Activated B cell treated with CpG ODN at 0.5 μM for 24 hours (primary cell): ENCODE results near the gene OMD. TPM values are rescaled to one million over a fixed set of nuclear protein-coding genes. Genes with fewer than 3 reads are reported as not detected.

ENCODE experiments used
- ATAC-seq: fragments of 200-7000 bp; cut with Tn5 transposase; one replicate; pipeline ENCODE4 v1.10.0; 2021; ENCODE audit warnings: low read depth, mild to moderate bottlenecking, moderate library complexity
- CTCF ChIA-PET: fragments of 350-600 bp; sonication (Branson Sonifier 250); formaldehyde crosslinking; loops from one replicate; lab custom pipeline; 2021; ENCODE audit warnings: antibody characterized with exemption; lab: Charles Lee
- POLR2A ChIA-PET: fragments of 350-600 bp; sonication (Branson Sonifier 250); formaldehyde crosslinking; loops from one replicate; lab custom pipeline; 2021; ENCODE audit warnings: antibody characterized with exemption; lab: Charles Lee
- DNase-seq: peaks from one replicate; pipeline ENCODE4 v3.0.0; 2022
- H3K27ac Mint-ChIP-seq: one replicate; pipeline ENCODE4 v1.8.0; 2020; ENCODE audit warnings: mixed read lengths
- H3K27me3 Mint-ChIP-seq: one replicate; pipeline ENCODE4 v1.8.0; 2021; ENCODE audit warnings: mixed read lengths
- H3K36me3 Mint-ChIP-seq: one replicate; pipeline ENCODE4 v1.8.0; 2021; ENCODE audit warnings: low read depth, mixed read lengths
- H3K4me1 Mint-ChIP-seq: one replicate; pipeline ENCODE4 v1.8.0; 2021; ENCODE audit warnings: mixed read lengths
- H3K4me3 Mint-ChIP-seq: one replicate; pipeline ENCODE4 v1.8.0; 2020; ENCODE audit warnings: mild to moderate bottlenecking, mixed read lengths
- H3K9me3 Mint-ChIP-seq: one replicate; pipeline ENCODE4 v1.8.0; 2020; ENCODE audit warnings: mixed read lengths
- intact Hi-C: fragments of 100-400 bp; cut with micrococcal nuclease; formaldehyde crosslinking; loops from one replicate; pipeline ENCODE4 v1.15.1; 2024
- total RNA-seq: library from RNA; stranded (reverse); gene quantifications from 2 replicates; pipeline ENCODE4 v1.2.3, GENCODE V29; 2022
- TF ChIP-seq, protein P1 (sequence below): fragments of 200-600 bp; IDR thresholded peaks from one replicate; pipeline ENCODE4 v1.8.0; 2022; ENCODE audit warnings: antibody characterized with exemption, mild to moderate bottlenecking

The OMD gene
- total RNA-seq, 1 donor from 2014 or later, result not detected

DNA sequence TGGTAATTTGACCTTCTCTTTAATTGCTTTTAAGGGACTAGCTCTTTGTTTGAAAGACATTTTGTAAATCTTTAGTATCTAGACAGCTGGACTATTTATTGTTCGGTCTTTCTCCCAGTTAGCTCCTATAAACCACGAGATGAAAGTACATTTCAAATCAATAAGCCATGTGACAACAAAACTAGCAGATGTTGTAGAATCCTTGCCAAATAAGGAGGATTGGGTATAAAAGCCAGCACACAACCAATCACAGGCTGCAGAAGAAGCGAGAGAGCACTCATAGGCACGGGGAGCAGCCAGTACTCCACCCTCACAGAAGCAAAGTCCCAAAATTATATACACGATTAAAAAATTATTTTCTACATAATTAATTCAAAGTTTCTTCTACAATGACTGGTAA is 8.1 kb upstream of the OMD start:
- H3K4me3 Mint-ChIP-seq, result no peak overlapping the region
- H3K27ac Mint-ChIP-seq, result no peak overlapping the region
- H3K9me3 Mint-ChIP-seq, result no peaks in the 10 kb centered on the region
- H3K27me3 Mint-ChIP-seq, result no peaks in the 10 kb centered on the region
- ATAC-seq, result no peak
- POLR2A ChIA-PET, result no interaction called here
- intact Hi-C loops, result loop anchor here (5.0 kb wide), 1 partner anchor 35 kb away; no protein-coding TSS in a partner anchor
- no peaks in the 10 kb centered on the region for H3K4me1 Mint-ChIP-seq
- no peak for DNase-seq
- no peaks in the 10 kb centered on the region for H3K36me3 Mint-ChIP-seq
- TF ChIP-seq, protein P1, sequence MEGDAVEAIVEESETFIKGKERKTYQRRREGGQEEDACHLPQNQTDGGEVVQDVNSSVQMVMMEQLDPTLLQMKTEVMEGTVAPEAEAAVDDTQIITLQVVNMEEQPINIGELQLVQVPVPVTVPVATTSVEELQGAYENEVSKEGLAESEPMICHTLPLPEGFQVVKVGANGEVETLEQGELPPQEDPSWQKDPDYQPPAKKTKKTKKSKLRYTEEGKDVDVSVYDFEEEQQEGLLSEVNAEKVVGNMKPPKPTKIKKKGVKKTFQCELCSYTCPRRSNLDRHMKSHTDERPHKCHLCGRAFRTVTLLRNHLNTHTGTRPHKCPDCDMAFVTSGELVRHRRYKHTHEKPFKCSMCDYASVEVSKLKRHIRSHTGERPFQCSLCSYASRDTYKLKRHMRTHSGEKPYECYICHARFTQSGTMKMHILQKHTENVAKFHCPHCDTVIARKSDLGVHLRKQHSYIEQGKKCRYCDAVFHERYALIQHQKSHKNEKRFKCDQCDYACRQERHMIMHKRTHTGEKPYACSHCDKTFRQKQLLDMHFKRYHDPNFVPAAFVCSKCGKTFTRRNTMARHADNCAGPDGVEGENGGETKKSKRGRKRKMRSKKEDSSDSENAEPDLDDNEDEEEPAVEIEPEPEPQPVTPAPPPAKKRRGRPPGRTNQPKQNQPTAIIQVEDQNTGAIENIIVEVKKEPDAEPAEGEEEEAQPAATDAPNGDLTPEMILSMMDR, result no peak
- CTCF ChIA-PET, result no interaction called here

DNA sequence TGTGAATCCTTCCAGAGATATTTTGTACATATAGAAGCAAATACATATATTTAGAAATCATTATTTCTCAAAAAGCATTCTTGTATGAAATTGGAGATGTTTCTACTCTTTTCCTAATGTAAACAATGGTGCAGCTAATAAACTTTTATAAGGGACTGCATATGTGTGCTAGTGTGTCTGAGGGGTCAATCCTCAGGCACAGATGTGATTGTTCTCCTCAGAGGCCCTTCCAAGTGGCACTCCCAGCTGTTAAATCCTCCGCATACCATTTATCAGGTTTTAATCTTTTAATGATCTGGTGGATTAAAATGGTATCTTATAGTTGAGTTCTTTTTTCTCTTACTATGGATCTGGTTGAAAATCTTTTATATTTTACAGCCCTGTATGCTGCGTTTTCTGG is 5.6 kb upstream of the OMD start:
- ATAC-seq, result no peak
- Mint-ChIP-seq H3K4me3 (no peak overlapping the region), H3K9me3 (no peaks in the 10 kb centered on the region), H3K36me3 (no peaks in the 10 kb centered on the region), H3K27me3 (no peaks in the 10 kb centered on the region), H3K4me1 (no peaks in the 10 kb centered on the region), H3K27ac (no peak overlapping the region)
- ChIA-PET POLR2A (no interaction called here), CTCF (no interaction called here)
- DNase-seq, result no peak
- TF ChIP-seq, protein P1, result no peak
- intact Hi-C loops, result loop anchor here (5.0 kb wide), 1 partner anchor 33 kb away; no protein-coding TSS in a partner anchor

DNA sequence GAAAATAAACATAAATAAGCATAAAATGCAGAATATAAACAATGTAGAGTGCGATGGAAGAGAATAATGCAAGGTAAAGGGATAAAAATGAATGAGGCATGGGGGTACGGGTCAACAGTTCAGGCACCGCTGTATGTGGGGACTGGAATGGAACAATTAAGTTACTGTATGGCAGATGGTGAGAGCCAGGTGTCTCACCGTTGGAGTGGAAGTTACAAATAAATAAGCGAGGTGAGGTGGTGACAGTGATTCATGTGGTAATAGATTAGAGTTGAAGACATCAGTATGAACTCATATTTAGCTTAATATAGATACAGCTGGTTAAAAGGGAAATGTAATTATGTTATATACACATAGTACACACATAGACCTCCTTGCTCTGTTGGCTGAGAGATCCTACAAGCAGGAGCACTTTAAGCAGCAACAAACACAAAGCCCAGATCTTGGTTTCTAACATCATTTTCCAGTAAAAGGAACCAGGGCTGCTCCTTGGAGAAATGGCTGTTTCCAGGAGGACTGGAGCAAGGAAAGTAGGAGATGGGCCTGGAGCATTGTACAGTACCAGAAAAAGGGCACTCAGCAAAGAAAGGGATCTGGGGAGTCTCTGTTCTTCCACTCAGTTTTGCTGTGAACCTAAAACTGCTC is 2.4 kb upstream of the OMD start:
- DNase-seq, result no peak
- POLR2A ChIA-PET, result no interaction called here
- H3K4me1 Mint-ChIP-seq, result no peaks in the 10 kb centered on the region
- H3K27me3 Mint-ChIP-seq, result no peaks in the 10 kb centered on the region
- CTCF ChIA-PET, result no interaction called here
- no peaks in the 10 kb centered on the region for H3K9me3 Mint-ChIP-seq
- H3K4me3 Mint-ChIP-seq, result no peak overlapping the region
- no peak for ATAC-seq
- intact Hi-C loops, result no loop called here
- H3K27ac Mint-ChIP-seq, result no peak overlapping the region
- no peaks in the 10 kb centered on the region for H3K36me3 Mint-ChIP-seq
- TF ChIP-seq, protein P1, result no peak

DNA sequence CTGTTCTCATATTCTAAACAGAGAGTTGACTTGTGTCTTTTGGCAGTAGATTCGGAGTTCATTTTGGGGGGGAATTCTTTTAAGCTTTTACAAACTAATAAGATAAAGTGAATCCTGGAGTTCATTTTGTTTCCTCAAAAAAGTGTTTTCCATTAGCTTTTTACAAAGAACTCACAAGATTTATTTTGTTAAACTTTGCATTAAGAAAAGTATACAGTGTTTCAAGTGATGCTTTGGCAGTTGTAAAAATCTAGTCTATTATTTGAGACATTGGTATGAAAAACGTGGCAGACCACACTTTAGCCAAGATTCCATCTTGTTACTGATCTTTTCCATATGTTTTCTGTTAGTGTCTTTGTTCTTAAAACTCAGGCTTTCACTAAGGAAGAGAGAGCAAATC is 1.2 kb upstream of the OMD start:
- CTCF ChIA-PET, result no interaction called here
- TF ChIP-seq, protein P1, result no peak
- H3K4me1 Mint-ChIP-seq, result no peaks in the 10 kb centered on the region
- POLR2A ChIA-PET, result no interaction called here
- H3K27me3 Mint-ChIP-seq, result no peaks in the 10 kb centered on the region
- no peak for ATAC-seq
- intact Hi-C loops, result no loop called here
- H3K36me3 Mint-ChIP-seq, result no peaks in the 10 kb centered on the region
- DNase-seq, result no peak
- H3K9me3 Mint-ChIP-seq, result no peaks in the 10 kb centered on the region
- no peak overlapping the region for H3K27ac Mint-ChIP-seq
- H3K4me3 Mint-ChIP-seq, result no peak overlapping the region

DNA sequence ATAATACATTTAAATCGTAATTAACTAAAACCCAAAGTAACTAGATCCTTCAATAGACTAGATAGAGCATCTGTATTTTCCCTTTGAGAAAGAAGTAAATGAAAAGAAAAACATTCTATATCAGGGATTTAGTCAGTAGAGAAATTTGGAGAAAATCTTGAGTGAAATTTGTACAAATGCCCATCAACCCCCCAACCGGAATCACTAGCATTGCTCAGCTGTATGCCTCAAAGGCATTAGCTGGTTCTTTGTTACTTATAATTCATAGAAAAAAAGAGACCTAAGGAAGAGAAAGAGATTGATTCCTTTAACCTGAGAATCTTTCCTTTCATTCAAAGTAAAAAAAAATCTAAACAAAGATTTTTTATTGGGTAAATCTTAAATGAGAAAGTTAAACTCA is 659 bp downstream of the OMD start:
- Mint-ChIP-seq H3K9me3 (no peaks in the 10 kb centered on the region), H3K4me3 (no peak overlapping the region), H3K27ac (no peak overlapping the region), H3K27me3 (no peaks in the 10 kb centered on the region), H3K4me1 (no peaks in the 10 kb centered on the region), H3K36me3 (no peaks in the 10 kb centered on the region)
- ATAC-seq, result no peak
- ChIA-PET POLR2A (no interaction called here), CTCF (no interaction called here)
- no peak for DNase-seq
- TF ChIP-seq, protein P1, result no peak
- intact Hi-C loops, result no loop called here
